GM21515 (cell line): ENCODE results near the gene HSPG2.

Experiments used
- ATAC-seq: cut with Tn5 transposase; IDR thresholded peaks from one replicate; pipeline ENCODE4 v1.9.1; 2021; ENCODE audit not compliant: unreplicated experiment

Gene HSPG2

GRCh38 chr1:21884456-21885235, 52.5 kb downstream of the HSPG2 start:
- no peak for ATAC-seq

GRCh38 chr1:21882721-21883415, 54.2 kb downstream of the HSPG2 start:
- ATAC-seq: no peak

- no peak for ATAC-seq
These were observed 55.9 kb downstream of the HSPG2 start for GRCh38 chr1:21881250-21881649.

GRCh38 chr1:21880619-21880970, 56.5 kb downstream of the HSPG2 start:
- no peak for ATAC-seq

GRCh38 chr1:21879928-21880618, 57.0 kb downstream of the HSPG2 start:
- ATAC-seq: no peak

GRCh38 chr1:21878840-21879478, 58.2 kb downstream of the HSPG2 start:
- ATAC-seq: no peak

- ATAC-seq: no peak
These were observed 58.9 kb downstream of the HSPG2 start for GRCh38 chr1:21878009-21878773.

- no peak for ATAC-seq
These were observed 60.8 kb downstream of the HSPG2 start for GRCh38 chr1:21876267-21876666.

- ATAC-seq: no peak
These were observed 61.5 kb downstream of the HSPG2 start for GRCh38 chr1:21875621-21876063.

GRCh38 chr1:21874778-21875547, 62.1 kb downstream of the HSPG2 start:
- ATAC-seq: no peak

GRCh38 chr1:21874328-21874727, 62.8 kb downstream of the HSPG2 start:
- no peak for ATAC-seq

GRCh38 chr1:21873761-21874160, 63.3 kb downstream of the HSPG2 start:
- no peak for ATAC-seq

GRCh38 chr1:21873174-21873573, 63.9 kb downstream of the HSPG2 start:
- no peak for ATAC-seq

- no peak for ATAC-seq
These were observed 64.5 kb downstream of the HSPG2 start for GRCh38 chr1:21872445-21873079.

- ATAC-seq: no peak
These were observed 65.2 kb downstream of the HSPG2 start for GRCh38 chr1:21871943-21872342.

- no peak for ATAC-seq
These were observed 66.5 kb downstream of the HSPG2 start for GRCh38 chr1:21870611-21871010.

- ATAC-seq: no peak
These were observed 67.4 kb downstream of the HSPG2 start for GRCh38 chr1:21869620-21870121.

GRCh38 chr1:21868941-21869454, 68.1 kb downstream of the HSPG2 start:
- ATAC-seq: no peak

GRCh38 chr1:21868482-21868881, 68.6 kb downstream of the HSPG2 start:
- ATAC-seq: no peak
